Panc1 (cell line): ENCODE measurements around the gene IZUMO1. TPM values are rescaled to one million over a fixed set of nuclear protein-coding genes. Genes with fewer than 3 reads are reported as not detected.

Experiments
- ATAC-seq: fragments of 200-7000 bp; cut with Tn5 transposase; 2 replicates; pipeline ENCODE4 v1.9.1; 2020; ENCODE audit warnings: mild to moderate bottlenecking, moderate library complexity
- BruUV-seq: library from RNA; stranded (reverse); fragments of 400-500 nt; replicated peaks from 2 replicates; lab custom pipeline; 2021; lab: Mats Ljungman, UMichigan
- CTCF ChIA-PET: fragments of 300-600 bp; sonication (Branson Sonifier 250); formaldehyde crosslinking; loops from one replicate; lab custom pipeline; 2022; ENCODE audit warnings: antibody characterized with exemption; lab: Charles Lee
- POLR2A ChIA-PET: fragments of 300-600 bp; sonication (Branson Sonifier 250); formaldehyde crosslinking; loops from one replicate; lab custom pipeline; 2022; ENCODE audit warnings: antibody characterized with exemption; lab: Charles Lee
- DNase-seq: peaks from one replicate; pipeline ENCODE4 v3.0.0-alpha.2; 2010; ENCODE audit warnings: low read depth, low spot score
- H3K27ac ChIP-seq: 2 replicates; pipeline ENCODE4 v1.5.1; 2011; ENCODE audit warnings: mild to moderate bottlenecking, low read length, inconsistent platforms
- H3K27me3 ChIP-seq: fragments of 200-500 bp; sonication (Bioruptor generic); 2 replicates; pipeline ENCODE4 v1.6.0; 2014; ENCODE audit warnings: low read length, inconsistent platforms; ENCODE audit not compliant: control insufficient read depth, insufficient read depth
- H3K36me3 ChIP-seq: fragments of 200-500 bp; sonication (Bioruptor generic); 2 replicates; pipeline ENCODE4 v1.5.1; 2014; ENCODE audit warnings: inconsistent platforms, mild to moderate bottlenecking, low read length, moderate library complexity; ENCODE audit not compliant: control insufficient read depth, insufficient read depth
- H3K4me1 ChIP-seq: 2 replicates; pipeline ENCODE4 v1.5.1; 2011; ENCODE audit warnings: inconsistent platforms, mild to moderate bottlenecking, low read length, moderate library complexity; ENCODE audit not compliant: control insufficient read depth, insufficient read depth
- H3K4me3 ChIP-seq, 2 experiments: 2 replicates each; pipeline ENCODE4 v1.5.1; 2011 to 2012; ENCODE audit warnings: low read depth in 2 of 2, low read length in 2 of 2, mild to moderate bottlenecking in 2 of 2, inconsistent platforms in 1 of 2, moderate library complexity in 1 of 2
- H3K9me3 ChIP-seq: fragments of 200-500 bp; sonication (Bioruptor generic); 2 replicates; pipeline ENCODE4 v1.5.1; 2014; ENCODE audit warnings: low read depth, mild to moderate bottlenecking, inconsistent platforms, low read length, moderate library complexity; ENCODE audit not compliant: control insufficient read depth, insufficient read depth
- POLR2AphosphoS5 ChIP-seq: IDR thresholded peaks from 2 replicates; pipeline ENCODE4 v1.6.1; 2012; ENCODE audit warnings: mild to moderate bottlenecking, low read depth, low read length, moderate library complexity
- SIN3A ChIP-seq: IDR thresholded peaks from 2 replicates; pipeline ENCODE4 v1.6.1; 2012; ENCODE audit warnings: low read depth, mild to moderate bottlenecking, low read length, moderate library complexity, borderline replicate concordance; ENCODE audit not compliant: insufficient read depth
- TCF7L2 ChIP-seq: IDR thresholded peaks from 2 replicates; pipeline ENCODE4 v1.6.1; 2011; ENCODE audit warnings: mild to moderate bottlenecking, low read depth, low read length, inconsistent platforms
- in situ Hi-C: cut with HindIII; loops from 2 replicates; pipeline ENCODE4 v1.10.0; 2016; ENCODE audit warnings: low sequenced_read_pairs, low pct_unique_long_range_greater_than_20kb
- intact Hi-C: fragments of 100-400 bp; cut with micrococcal nuclease; formaldehyde crosslinking; loops from one replicate; pipeline ENCODE4 v1.10.0; 2022; ENCODE audit not compliant: unreplicated experiment
- total RNA-seq: library from RNA; stranded (reverse); gene quantifications from one replicate; pipeline ENCODE4 v1.2.1, GENCODE V29; 2021; ENCODE audit not compliant: unreplicated experiment
- TF ChIP-seq, protein P1 (sequence below), 2 experiments: IDR thresholded peaks; 2 replicates each; pipeline ENCODE4 v1.6.1; 2011 to 2012; ENCODE audit warnings: low read depth in 2 of 2, control low read depth in 1 of 2, low read length in 1 of 2, mild to moderate bottlenecking in 1 of 2, moderate library complexity in 1 of 2; ENCODE audit not compliant: insufficient read depth in 1 of 2
- TF ChIP-seq, protein P2 (sequence below): fragments of 450-650 bp; IDR thresholded peaks from 2 replicates; pipeline ENCODE4 v1.5.1; 2017; ENCODE audit warnings: mild to moderate bottlenecking

Gene IZUMO1
- total RNA-seq, 1 experiment from 2014 or later = not detected

DNA sequence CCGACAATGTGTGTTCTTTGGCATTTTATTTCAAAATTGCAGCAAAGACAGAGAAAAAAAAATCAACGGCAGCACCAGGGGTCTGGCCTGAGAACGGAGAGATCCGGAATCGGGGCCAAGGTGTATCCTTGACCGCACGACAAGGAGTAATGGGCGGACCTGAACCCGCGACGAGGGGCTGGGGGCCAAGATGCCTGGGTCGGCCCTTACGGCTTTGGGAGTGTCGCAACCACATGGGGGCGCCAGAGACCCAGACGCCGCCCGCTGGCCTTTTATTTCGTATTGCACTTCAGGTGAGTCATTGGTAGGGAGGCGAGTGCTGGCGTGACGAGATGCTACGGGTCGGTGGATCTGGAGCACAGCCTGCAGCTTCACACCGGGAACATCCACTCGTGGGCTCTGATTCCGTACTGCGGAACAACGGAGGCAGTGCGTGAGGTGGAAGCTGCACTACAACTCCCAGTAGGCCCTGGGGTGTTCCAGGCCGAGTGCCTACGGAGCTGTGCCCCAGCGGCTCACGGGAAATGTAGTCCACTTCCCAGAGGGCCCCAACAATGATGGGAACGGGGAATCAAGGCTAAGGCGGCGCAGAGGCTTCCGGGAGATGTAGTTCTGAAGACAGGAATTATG is 48.5 kb upstream of the IZUMO1 start:
- peak overlapping the region; percentile 47 to 63 for H3K4me3 ChIP-seq

DNA sequence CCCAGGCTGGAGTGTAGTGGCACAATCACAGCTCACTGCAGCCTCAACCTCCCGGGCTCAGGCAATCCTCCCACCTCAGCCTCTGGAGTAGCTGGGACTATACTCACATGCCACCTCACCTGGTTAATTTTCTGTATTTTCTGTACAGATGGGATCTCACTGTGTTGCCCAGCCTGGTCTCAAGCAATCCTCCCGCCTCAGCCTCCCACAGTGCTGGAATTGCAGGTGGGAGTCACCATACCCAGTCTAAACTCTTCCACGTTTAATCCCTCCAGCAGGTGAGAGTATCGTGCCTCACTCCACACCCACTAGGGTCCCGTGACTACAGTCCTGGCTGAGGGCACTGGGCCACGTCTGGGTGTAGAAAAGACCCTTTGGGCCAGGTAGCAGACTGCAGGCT is 47.6 kb upstream of the IZUMO1 start:
- no peaks in the 10 kb centered on the region for H3K27me3 ChIP-seq
- DNase-seq (no peak), ATAC-seq (no peak)
- H3K4me3 ChIP-seq = no peak overlapping the region
- TF ChIP-seq, protein P1, sequence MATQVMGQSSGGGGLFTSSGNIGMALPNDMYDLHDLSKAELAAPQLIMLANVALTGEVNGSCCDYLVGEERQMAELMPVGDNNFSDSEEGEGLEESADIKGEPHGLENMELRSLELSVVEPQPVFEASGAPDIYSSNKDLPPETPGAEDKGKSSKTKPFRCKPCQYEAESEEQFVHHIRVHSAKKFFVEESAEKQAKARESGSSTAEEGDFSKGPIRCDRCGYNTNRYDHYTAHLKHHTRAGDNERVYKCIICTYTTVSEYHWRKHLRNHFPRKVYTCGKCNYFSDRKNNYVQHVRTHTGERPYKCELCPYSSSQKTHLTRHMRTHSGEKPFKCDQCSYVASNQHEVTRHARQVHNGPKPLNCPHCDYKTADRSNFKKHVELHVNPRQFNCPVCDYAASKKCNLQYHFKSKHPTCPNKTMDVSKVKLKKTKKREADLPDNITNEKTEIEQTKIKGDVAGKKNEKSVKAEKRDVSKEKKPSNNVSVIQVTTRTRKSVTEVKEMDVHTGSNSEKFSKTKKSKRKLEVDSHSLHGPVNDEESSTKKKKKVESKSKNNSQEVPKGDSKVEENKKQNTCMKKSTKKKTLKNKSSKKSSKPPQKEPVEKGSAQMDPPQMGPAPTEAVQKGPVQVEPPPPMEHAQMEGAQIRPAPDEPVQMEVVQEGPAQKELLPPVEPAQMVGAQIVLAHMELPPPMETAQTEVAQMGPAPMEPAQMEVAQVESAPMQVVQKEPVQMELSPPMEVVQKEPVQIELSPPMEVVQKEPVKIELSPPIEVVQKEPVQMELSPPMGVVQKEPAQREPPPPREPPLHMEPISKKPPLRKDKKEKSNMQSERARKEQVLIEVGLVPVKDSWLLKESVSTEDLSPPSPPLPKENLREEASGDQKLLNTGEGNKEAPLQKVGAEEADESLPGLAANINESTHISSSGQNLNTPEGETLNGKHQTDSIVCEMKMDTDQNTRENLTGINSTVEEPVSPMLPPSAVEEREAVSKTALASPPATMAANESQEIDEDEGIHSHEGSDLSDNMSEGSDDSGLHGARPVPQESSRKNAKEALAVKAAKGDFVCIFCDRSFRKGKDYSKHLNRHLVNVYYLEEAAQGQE (IDR thresholded peaks at IDR 0.05; ENCODE audit: insufficient read depth in 1 of 2, low read depth in 2 of 2, low read length in 1 of 2) = no peak
- TF ChIP-seq, protein P2, sequence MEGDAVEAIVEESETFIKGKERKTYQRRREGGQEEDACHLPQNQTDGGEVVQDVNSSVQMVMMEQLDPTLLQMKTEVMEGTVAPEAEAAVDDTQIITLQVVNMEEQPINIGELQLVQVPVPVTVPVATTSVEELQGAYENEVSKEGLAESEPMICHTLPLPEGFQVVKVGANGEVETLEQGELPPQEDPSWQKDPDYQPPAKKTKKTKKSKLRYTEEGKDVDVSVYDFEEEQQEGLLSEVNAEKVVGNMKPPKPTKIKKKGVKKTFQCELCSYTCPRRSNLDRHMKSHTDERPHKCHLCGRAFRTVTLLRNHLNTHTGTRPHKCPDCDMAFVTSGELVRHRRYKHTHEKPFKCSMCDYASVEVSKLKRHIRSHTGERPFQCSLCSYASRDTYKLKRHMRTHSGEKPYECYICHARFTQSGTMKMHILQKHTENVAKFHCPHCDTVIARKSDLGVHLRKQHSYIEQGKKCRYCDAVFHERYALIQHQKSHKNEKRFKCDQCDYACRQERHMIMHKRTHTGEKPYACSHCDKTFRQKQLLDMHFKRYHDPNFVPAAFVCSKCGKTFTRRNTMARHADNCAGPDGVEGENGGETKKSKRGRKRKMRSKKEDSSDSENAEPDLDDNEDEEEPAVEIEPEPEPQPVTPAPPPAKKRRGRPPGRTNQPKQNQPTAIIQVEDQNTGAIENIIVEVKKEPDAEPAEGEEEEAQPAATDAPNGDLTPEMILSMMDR = no peak
- TF ChIP-seq SIN3A (no peak), TCF7L2 (no peak), POLR2AphosphoS5 (no peak)
- no peak overlapping the region for H3K27ac ChIP-seq
- no peaks in the 10 kb centered on the region for H3K4me1 ChIP-seq
- no peaks in the 10 kb centered on the region for H3K9me3 ChIP-seq
- no peaks in the 10 kb centered on the region for H3K36me3 ChIP-seq
- BruUV-seq = no TSS peak
- POLR2A ChIA-PET = no interaction called here
- in situ Hi-C loops = no loop called here
- CTCF ChIA-PET = interaction anchor here (0.7 kb wide), 1 partner anchor 46 kb away, joined by 5 read pairs; no protein-coding TSS in a partner anchor
- intact Hi-C loops = no loop called here

More for the DNA sequence above, 48.5 kb upstream of the IZUMO1 start:
- CTCF ChIA-PET = interaction anchor here (0.6 to 1.7 kb wide), 8 partner anchors 10 to 1669 kb away, joined by 3 to 10 read pairs (median 4); no protein-coding TSS in a partner anchor
- Histone ChIP-seq H3K27me3 (no peaks in the 10 kb centered on the region), H3K9me3 (no peaks in the 10 kb centered on the region), H3K4me1 (no peaks in the 10 kb centered on the region), H3K27ac (peak overlapping the region; percentile 34), H3K36me3 (no peaks in the 10 kb centered on the region)
- POLR2A ChIA-PET = no interaction called here
- DNase-seq (peak; percentile 62), ATAC-seq (peak; percentile 100)
- TF ChIP-seq SIN3A (0 out of 2 replicates have a peak, but pooled peaks have one; percentile 30), TCF7L2 (no peak), POLR2AphosphoS5 (peak; percentile 46; the same call in 1 of the 2 replicates)
- TF ChIP-seq, protein P2 = peak; percentile 94
- in situ Hi-C loops (no loop called here), intact Hi-C loops (no loop called here)
- BruUV-seq = no TSS peak
